SIG-M5 treated with dmso at 0.1 percent for 504 hours (cell line): ENCODE measurements around the gene TNFAIP2.
A peak's percentile ranks its signal among the peaks of the same experiment; 100 is the strongest.

Experiments used
- DNase-seq: peaks from one replicate; lab custom pipeline; 2025; ENCODE audit not compliant: unreplicated experiment; lab: John Stamatoyannopoulos, UW

Gene TNFAIP2

GRCh38 chr14:103133210-103134140 lies 10.2 kb downstream of the TNFAIP2 start:
- no peak for DNase-seq

GRCh38 chr14:103134405-103134804 lies 11.1 kb downstream of the TNFAIP2 start:
- no peak for DNase-seq

GRCh38 chr14:103134919-103135318 lies 11.7 kb downstream of the TNFAIP2 start:
- DNase-seq, result no peak

DNA sequence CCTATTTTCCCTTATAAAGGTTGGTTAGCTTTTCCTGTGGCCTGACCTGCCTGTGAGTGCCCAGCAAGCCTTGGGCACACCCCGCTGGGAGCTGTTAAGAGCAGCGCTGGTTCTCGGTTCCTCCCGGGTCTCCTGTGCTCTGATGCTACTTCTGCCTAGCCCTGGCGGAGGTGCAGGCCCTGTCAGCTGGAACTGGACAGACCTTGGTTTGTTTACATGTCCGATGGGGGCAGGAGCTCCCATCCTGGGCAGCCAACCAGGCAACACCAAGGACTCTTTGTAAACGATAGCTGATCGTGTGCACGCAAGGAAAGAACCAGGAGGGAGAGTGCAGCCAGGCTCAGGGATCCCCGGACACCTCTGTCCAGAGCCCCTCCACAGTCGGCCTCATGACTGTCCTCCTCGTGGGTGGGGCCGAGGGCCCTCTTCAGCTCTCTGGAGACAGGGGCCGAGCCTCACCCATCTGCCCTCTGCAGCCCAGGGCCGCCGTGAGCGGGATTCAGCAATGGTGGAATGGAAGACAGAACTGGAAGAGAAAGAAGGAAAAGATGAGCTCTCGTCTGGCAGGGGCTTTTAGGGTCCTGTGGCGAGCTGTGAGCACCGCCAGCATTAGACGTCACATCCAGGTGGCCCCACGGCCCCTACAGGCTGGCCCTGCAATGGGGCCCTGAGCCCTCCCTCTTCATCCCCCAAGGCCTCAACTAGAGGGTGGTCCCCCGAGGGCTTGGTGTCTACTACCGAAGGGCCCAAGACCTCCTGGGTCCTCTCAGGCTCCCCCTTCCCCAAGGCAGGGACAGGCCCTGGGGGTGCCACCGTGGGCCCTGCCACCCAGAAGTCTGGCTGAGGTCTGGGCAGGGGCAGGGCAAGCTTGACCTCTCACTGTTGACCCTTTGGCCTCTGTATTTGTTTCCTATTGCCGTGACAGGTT lies 12.3 kb downstream of the TNFAIP2 start:
- DNase-seq, result no peak

DNA sequence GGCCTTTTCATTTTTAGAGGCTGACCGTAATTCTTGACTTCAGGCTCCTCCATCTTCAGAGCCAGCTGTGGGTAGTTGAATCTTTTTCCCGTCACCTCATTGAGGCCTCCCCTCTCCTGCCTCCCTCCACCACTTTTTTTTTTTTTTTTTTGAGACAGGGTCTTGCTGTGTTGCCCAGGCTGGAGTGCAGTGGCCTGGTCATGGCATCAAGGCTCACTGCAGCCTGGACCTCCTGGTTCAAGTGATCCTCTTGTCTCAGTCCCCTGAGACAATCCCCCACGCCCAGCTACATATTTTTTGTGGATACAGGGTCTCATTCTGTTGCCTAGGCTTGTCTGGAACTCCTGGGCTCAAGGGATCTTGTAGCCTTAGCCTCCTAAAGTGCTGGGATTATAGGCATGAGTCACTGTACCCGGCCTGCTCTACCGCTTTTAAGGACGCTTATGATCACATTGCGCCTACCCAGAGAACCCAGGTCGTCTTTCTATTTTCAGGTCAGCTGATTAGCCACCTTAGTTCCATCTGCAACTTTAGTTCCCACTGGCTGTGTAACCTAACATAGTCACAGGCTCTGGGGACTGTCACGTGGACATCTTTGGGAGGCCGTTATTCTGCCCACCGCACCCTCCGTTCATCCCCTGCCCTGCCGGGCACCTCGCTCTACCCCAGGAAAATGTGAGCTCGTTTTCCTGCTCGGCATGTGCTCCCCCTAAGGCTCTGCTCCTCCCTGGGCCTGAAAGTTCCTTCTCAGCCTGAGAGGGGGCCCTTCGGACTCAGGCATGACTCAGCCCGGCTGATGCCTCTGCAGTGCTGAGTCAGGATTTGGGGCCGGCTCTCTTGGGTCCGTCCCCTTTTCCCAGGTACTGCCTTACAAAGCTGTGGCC lies 13.4 kb downstream of the TNFAIP2 start:
- no peak for DNase-seq

GRCh38 chr14:103137689-103138300 lies 14.5 kb downstream of the TNFAIP2 start:
- no peak for DNase-seq

DNA sequence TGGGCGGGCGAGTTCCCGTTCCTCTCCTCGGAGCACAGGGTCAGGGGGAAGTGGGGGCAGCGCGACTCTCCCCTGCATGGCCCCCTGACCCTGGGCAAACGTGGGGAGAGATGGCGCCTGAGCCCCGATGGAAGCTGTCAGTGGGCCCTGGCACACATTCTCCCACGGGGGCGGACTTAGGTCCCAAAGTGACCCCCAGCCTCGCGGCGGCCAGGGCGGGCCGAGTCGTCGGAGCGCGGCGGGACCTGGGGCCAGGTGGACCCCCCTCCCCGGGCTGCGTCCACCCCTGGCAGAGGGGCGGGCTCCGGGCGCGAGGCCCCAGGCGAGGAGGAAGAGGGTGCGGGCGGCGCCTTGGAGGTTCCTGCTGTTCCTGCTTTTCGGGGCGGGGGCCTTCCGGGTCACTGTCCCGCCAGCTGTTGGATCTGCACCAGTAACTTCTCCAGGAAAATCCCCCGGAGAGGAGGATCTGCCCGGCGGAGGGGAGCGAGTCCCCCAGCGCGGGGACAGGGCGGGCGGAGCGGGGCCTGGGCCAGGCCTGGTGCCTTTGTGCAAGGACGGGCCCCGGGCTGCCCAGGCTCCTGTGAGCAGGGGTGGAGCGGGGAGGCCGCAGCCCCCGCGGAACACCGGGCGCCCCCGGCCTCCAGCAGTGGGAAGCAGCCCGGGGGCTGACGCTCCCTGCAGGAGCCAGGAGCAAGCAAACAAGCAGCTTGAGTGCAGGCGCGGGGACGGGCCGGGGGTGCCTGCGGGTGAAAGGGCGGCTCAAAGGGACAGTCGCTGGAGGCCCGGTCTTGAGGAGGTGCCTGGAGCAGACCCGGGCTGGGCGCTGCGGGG lies 15.3 kb downstream of the TNFAIP2 start:
- no peak for DNase-seq

DNA sequence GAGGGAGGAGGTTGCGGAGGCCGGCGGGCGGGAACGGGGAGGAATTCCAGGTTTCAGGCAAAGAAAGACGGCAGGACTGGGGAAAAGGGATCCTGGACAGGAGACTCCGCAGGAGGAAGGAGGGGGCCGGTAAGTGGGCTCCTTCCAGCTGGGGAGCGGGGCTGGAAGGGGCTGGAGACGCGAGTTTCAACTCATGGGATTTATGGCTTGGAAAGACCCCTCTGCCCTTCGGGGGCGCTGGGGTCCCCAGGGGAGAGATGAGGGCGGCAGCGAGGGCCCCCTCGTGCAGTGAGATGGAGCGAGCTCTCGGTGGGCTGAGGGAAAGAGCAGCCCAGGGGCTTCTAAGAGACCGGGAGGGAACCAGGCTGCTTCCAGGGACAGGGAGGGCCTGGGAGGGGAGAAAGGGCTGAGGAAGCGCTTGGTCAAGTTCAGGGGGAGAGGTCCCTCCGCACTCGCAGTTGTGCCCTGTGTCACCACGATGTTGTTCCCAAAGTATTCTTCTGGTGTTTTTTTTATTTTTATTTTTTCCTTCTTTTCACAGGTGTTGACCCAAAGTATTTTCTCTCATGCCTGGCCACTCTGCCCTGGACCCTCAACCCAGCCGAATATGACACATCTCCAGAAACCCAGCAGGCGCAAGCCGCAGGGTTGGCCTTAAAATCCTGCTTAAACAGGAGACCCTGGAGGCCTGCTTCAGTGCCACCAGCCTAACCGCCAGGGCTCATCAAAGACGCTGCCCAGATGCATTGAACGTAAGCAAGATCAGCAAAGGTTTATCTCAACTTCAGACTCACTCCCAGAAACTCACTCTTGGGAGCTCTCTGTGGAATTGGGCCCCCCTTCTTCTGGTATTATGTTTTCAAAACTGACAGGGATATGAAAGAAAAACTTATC lies 16.1 kb downstream of the TNFAIP2 start:
- no peak for DNase-seq

GRCh38 chr14:103140316-103141109 lies 17.3 kb downstream of the TNFAIP2 start:
- DNase-seq, result no peak

DNA sequence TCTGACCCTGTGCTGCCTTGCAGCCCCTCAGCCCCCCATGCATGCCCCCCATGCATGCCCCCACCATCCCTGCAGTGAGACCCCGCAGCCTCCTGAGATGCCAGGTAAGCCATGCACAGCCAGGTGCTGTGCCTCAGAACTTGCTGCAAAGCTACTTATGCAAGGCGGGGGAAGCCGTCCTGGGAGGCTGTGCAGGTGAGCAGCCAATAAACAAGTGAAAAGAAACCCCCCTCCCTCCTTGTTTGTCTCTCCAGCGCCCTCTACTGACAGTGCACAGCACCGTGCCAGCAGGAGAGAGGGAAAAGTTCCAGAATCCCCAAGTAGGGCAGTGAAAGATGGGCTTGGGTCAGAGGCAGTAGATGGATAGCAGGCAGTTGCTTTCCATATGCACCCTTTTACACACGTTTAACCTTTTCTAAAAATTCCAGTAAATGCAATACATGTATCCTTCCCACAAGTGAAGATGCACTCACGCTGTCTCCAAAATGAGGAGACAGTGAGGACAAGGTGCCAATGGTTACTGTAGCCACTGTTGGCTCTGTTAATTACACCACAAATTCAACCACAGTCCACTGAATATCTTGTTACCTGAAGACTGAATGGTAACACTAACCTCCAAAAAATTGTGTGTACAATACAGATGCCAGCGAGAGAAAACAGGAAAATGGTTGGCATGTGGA lies 18.0 kb downstream of the TNFAIP2 start:
- DNase-seq, result peak; percentile 20

GRCh38 chr14:103142026-103142425 lies 18.8 kb downstream of the TNFAIP2 start:
- DNase-seq, result no peak

GRCh38 chr14:103142721-103143302 lies 19.6 kb downstream of the TNFAIP2 start:
- DNase-seq, result no peak

DNA sequence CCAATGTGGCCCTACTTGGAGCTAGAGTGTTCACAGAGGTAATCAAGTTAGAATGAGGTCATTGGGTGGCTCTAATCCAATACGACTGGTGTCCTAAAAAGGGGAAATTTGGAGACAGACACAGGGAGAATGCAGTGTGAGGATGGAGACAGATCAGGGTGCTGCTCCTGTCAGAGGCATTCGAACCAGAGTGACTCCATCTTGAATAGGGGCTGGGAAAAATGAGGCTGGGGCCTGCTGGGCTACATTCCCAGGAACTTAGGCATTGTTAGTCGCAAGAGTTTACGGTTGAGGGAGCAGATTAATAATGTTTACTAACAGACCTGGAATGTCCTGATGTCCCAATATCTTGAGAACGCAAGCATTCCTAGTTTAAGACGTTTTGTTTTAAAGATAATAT lies 20.2 kb downstream of the TNFAIP2 start:
- no peak for DNase-seq

GRCh38 chr14:103144085-103144484 lies 20.8 kb downstream of the TNFAIP2 start:
- DNase-seq, result no peak

- DNase-seq, result no peak
Measured at GRCh38 chr14:103146141-103146709, 23.0 kb downstream of the TNFAIP2 start.
